Breast epithelium (tissue), 3 donors: ENCODE data around the gene LAMC1.
"Not testable (repeated sequence)": the region's sequence is repeated elsewhere in the genome, so short reads cannot be mapped to it uniquely, and the experiment has no call there.

Experiments
- CTCF ChIP-seq, 3 donors: fragments of 450-650 bp; IDR thresholded peaks; one replicate each; pipeline ENCODE4 v1.5.1; 2016 to 2017; ENCODE audit warnings: antibody characterized with exemption in 3 of 3, mild to moderate bottlenecking in 3 of 3, moderate library complexity in 3 of 3
- POLR2A ChIP-seq: fragments of 450-650 bp; IDR thresholded peaks from one replicate; pipeline ENCODE4 v1.6.1; 2016; ENCODE audit warnings: antibody characterized with exemption, mild to moderate bottlenecking, moderate library complexity
- POLR2AphosphoS5 ChIP-seq, 3 donors: sonication (generic); formaldehyde crosslinking; IDR thresholded peaks; one replicate each; pipeline ENCODE4 v1.6.1; 2017; ENCODE audit warnings: antibody characterized with exemption in 3 of 3

- TF ChIP-seq POLR2A; CTCF (IDR thresholded peaks at IDR 0.05); POLR2AphosphoS5 (IDR thresholded peaks at IDR 0.05): not testable (repeated sequence)
These were observed 49.4 kb downstream of the LAMC1 start for GRCh38 chr1:183072595-183072994.
